Occipital lobe (tissue), 2 donors: ENCODE data around the gene GPR32. TPM values are rescaled to one million over a fixed set of nuclear protein-coding genes. Genes with fewer than 3 reads are reported as not detected.
A peak's percentile ranks its signal among the peaks of the same experiment; 100 is the strongest.
"Not testable (repeated sequence)": the region's sequence is repeated elsewhere in the genome, so short reads cannot be mapped to it uniquely, and the experiment has no call there.

Source experiments
- DNase-seq: peaks from one replicate; lab custom pipeline; 2025; lab: John Stamatoyannopoulos, UW
- total RNA-seq: library from RNA; depleted of rRNA; stranded (reverse); fragments of >200 nt; gene quantifications from one replicate; pipeline ENCODE4 v1.2.3, GENCODE V29; 2014

GPR32 gene
- total RNA-seq, result not detected

GRCh38 chr19:50770164-50770563 is at the start of gene GPR32:
Gene GPR32, plus strand, starts transcription at chr19:50770464. Its CDS starts 137 bp downstream, at chr19:50770601.
- DNase-seq, result not testable (repeated sequence)

GRCh38 chr19:50720921-50721381 is 49.3 kb upstream of the GPR32 start:
- DNase-seq, result peak; percentile 18

GRCh38 chr19:50721441-50722137 is 48.7 kb upstream of the GPR32 start:
- no peak for DNase-seq

- DNase-seq, result no peak
These were observed 47.9 kb upstream of the GPR32 start for GRCh38 chr19:50722201-50723013.

GRCh38 chr19:50723069-50723468 is 47.2 kb upstream of the GPR32 start, which contains the start of gene CLEC11A:
Gene CLEC11A, plus strand, starts transcription at chr19:50723364. Its CDS starts 162 bp downstream, at chr19:50723526.
- no peak for DNase-seq

GRCh38 chr19:50723735-50724521 is 46.3 kb upstream of the GPR32 start:
- no peak for DNase-seq

- peak; percentile 100 for DNase-seq
These were observed 45.6 kb upstream of the GPR32 start for GRCh38 chr19:50724522-50725217.

GRCh38 chr19:50725218-50725910 is 44.9 kb upstream of the GPR32 start:
- DNase-seq, result no peak

- DNase-seq, result no peak
These were observed 44.4 kb upstream of the GPR32 start for GRCh38 chr19:50725911-50726230.

- peak; percentile 69 for DNase-seq
These were observed 42.1 kb upstream of the GPR32 start for GRCh38 chr19:50728084-50728737.

- no peak for DNase-seq
These were observed 40.4 kb upstream of the GPR32 start for GRCh38 chr19:50729894-50730293.

GRCh38 chr19:50735869-50736268 is 34.4 kb upstream of the GPR32 start:
- DNase-seq, result no peak

GRCh38 chr19:50736338-50736737 is 33.9 kb upstream of the GPR32 start:
- DNase-seq, result no peak

- DNase-seq, result no peak
These were observed 30.9 kb upstream of the GPR32 start for GRCh38 chr19:50739132-50739913.

GRCh38 chr19:50739914-50740426 is 30.3 kb upstream of the GPR32 start:
- no peak for DNase-seq

- DNase-seq, result no peak
These were observed 28.9 kb upstream of the GPR32 start for GRCh38 chr19:50741179-50741933.

GRCh38 chr19:50743537-50743936 is 26.7 kb upstream of the GPR32 start:
- no peak for DNase-seq

- DNase-seq, result no peak
These were observed 25.0 kb upstream of the GPR32 start for GRCh38 chr19:50745221-50745620.
